GM18951 (cell line): ENCODE data around the gene RHO.
"Not testable (repeated sequence)": the region's sequence is repeated elsewhere in the genome, so short reads cannot be mapped to it uniquely, and the experiment has no call there.

Experiments
- POLR2A ChIP-seq: IDR thresholded peaks from 4 replicates; pipeline ENCODE4 v1.6.1; 2011; ENCODE audit warnings: mild to moderate bottlenecking; ENCODE audit not compliant: insufficient read length, insufficient read depth; ENCODE audit errors: extremely low read depth
- in situ Hi-C: fragments of 300-500 bp; cut with MboI; formaldehyde crosslinking; loops from one replicate; pipeline ENCODE4 v1.12.0; 2022; ENCODE audit warnings: low sequenced_read_pairs, mixed read lengths, inconsistent platforms; ENCODE audit not compliant: unreplicated experiment

The RHO gene

DNA sequence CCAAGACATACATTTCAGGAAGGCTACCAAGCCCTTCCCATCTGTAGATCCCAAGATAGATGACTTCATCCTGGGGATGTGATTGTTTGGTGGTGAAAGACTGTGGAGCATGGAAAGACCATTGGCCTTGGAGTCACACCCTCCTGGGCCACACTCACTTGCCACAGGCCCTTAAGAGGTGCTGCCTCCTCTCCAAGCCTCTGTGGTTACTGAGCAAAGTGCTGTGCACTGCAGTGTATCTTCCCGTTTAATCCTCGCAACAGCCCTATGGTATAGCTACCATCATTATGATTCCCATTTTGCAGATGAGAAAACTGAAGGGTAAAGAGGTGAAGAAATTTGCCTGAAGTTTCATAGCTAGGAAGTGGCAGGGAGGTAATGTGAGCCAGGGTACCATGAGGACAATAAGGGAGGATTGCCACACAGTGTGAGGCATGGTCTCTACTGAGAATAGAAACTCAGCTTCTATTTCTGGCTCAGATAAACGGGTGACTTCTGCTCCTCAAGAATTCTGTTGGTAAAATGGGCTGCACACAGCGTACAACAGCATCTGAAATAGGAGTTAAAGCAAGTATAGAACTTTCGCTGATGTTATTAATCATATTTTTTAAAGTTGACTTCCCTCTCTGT, 23.9 kb upstream of the RHO start:
- TF ChIP-seq POLR2A: no peak
- in situ Hi-C loops: no loop called here

DNA sequence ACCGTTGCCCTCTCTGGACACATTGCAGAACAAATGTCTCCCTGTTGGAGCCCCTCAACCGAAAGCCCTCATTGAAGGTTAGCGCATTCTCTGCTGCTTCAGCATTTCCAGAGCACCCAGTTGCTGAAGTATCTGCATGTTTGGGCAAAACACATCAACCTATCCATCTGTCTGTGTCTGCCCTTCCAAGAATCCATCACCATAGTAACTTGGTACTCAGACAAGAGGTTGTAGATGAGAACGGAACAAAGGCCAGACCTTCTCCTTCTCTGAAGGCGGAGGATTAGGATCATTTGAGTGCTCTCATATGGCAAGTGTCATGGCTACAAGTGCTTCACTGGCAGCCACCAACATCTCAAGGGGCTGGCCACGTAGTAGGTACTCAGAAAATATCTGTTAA, 23.1 kb upstream of the RHO start:
- no peak for TF ChIP-seq POLR2A
- in situ Hi-C loops: no loop called here

DNA sequence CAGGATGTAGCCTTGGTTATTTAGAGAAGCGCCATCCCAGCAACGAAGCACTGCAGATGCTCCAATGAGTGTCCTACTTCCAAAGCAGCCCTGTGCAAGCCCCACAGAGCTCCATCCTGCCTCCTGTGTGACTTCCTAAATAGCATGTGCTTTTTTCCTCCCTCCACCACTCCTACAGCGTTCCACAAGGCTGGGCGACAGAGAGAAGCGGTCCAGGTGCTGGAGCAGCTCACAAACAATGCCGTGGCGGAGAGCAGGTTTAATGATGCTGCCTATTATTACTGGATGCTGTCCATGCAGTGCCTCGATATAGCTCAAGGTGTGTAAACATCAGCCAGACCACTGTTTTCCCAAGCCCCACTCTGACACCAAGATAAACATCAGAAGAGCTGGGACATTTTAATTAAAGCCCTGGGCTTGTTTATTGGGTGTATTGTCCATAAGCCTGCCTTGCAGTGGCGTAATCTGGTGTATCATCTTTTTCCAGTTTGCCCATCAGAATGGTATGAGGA, 22.2 kb upstream of the RHO start:
- in situ Hi-C loops: no loop called here
- no peak for TF ChIP-seq POLR2A

DNA sequence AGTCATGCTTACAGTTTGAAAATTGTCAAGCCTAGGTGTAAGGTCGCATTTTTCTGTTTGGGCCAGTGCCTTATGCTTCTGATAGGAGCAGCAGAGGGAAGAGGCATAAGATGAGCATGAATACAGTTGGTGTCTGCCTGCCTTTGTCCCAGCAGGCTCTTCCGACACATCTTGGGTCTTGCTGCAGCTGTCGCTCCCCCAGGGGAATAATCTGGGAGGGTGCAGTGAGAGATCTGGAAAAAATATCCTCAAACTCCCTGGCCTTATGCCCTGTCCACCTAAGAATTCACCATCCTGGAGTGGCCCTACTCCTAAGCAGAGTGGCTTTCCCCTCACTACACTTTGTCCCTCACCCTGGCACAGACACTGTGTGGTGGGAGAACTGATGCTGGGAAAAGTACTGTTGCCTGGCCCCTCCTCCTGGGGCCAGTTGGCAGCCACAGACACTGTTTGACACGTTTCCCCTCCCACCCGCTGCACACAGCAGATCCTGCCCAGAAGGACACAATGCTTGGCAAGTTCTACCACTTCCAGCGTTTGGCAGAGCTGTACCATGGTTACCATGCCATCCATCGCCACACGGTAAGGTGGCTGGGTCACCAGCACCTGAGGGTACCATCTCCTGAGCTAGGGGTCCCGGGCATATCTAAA, 21.1 kb upstream of the RHO start:
- in situ Hi-C loops: no loop called here

DNA sequence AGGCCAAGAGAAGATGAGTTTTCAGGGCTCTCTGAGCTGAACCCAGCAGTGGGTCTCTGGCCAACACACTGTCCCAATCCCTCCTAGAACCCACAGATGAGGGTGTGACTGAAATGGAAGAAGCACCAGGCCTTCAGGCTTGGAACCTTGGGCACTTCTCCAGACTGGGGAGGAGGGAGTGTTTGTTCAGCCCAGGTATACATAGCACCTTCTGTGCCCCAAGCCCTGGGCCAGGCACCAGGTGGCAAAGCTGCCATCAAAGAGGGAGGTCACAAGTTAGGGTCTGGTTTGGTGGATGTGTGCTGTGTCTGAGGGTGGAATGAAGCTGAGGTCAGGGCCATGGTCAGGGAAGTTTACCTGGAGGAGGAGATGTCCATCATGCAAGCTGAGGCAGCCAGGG, 15.8 kb upstream of the RHO start:
- no peak for TF ChIP-seq POLR2A
- in situ Hi-C loops: no loop called here

More for the DNA sequence above, 21.1 kb upstream of the RHO start:
- no peak for TF ChIP-seq POLR2A

DNA sequence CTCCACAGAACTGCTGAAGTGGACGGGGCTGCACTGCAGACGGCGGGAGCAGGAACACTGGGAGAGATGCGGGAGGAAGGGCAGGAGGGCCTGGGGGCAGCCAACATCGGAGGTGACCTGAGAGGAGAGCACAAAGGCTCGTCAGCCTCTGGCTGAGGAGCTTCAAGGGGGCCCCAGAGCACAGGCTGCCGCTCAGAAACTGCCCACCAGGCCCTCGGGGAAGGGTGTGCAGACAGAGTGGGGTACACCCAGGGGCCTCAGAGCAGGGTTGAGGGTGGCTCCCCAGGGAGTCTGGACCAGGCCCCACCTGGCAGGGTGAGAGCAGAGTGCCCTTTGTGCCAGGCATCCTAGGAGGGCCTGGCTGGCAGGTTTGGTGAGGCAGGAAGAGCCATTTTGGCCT, 14.7 kb upstream of the RHO start:
- TF ChIP-seq POLR2A: no peak
- in situ Hi-C loops: no loop called here

DNA sequence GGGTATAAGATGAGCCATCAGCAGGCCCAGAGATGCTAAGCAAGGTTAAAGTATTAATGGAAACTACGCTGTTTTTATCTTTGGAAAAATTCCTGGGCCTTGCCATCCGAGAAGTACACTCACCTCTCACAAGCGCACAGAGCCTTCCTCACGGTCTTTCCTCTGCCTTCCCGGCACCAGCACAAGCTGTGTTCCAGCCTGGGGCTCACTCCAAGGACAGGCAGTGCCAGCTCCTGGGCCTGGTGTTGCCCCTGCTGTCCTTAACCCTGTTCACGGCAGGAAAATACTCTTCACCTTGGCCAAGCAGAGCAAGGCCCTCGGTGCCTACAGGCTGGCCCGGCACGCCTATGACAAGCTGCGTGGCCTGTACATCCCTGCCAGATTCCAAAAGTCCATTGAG, 14.3 kb upstream of the RHO start:
- no peak for TF ChIP-seq POLR2A
- in situ Hi-C loops: no loop called here

DNA sequence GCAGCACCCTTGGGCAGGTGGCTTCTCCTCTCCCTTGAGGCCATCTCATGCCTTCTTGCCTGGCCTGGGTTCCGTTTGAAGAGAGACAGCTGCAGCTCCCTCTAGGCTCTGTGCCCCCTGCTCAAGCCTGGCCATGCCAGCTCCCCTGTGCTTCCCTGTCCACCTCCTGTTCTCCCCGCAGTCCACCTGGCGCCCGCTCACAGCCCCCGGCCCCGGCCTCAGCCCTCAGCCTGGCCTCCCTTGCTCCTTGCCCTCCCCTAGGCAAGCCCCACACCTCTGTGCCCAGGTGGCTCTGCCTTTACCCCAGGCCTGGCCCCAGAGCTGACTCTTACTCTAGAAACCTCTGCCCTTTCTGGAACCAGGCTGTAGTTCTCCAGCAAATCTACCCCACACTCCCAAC, 13.9 kb upstream of the RHO start:
- in situ Hi-C loops: no loop called here
- TF ChIP-seq POLR2A: no peak

DNA sequence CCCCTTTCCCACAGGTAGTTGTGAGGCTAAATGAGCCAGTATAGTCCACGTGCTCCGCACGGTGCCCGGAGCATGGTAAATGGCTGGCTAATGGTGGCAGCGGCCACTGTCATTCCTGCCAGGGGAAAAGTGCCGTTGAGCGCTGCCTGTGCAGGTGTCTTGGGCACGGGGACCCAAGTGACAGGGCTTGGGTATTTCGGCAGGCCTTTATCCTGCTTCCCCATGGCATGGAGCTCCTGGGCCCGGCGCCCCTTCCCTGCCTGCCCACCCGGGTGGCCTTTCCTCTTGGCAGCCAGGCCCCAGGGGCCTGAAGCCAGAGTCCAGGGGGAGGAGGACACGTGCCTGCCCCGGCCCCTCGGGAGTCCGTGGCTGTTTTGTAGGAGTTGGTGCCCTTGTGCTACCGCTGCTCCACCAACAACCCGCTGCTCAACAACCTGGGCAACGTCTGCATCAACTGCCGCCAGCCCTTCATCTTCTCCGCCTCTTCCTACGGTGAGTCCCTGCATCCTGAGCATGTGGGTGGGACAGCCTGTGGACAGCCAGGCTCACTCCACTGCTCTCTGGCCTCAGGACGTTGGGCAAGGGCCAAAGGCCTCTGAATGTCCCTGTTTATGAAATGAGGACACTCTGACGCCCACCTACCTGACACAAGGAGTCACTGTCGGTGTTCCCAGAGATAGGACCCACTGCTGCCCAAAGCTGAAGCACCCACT, 13.2 kb upstream of the RHO start:
- in situ Hi-C loops: not testable (repeated sequence)

DNA sequence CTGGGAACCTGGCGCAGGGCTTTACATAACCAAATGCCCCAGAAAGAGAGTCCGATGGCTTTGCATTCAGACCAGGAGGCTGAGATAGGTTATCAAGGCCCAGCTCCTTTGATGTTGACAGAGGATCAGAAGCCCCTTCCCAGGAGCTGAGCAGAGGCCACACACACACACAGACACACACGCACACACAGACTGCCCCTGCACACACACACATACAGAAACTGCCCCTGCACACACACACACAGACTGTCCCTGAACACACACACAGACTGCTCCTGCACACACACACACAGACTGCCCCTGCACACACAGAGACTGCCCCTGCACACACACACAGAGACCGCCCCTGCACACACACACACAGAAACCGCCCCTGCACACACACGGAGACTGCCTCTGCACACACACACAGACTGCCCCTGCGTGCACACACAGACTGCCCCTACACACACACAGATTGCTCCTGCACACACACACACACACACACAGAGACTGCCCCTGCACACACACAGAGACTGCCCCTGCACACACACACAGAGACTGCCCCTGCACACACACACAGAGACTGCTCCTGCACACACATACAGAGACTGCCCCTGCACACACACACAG, 12.5 kb upstream of the RHO start:
- in situ Hi-C loops: not testable (repeated sequence)

DNA sequence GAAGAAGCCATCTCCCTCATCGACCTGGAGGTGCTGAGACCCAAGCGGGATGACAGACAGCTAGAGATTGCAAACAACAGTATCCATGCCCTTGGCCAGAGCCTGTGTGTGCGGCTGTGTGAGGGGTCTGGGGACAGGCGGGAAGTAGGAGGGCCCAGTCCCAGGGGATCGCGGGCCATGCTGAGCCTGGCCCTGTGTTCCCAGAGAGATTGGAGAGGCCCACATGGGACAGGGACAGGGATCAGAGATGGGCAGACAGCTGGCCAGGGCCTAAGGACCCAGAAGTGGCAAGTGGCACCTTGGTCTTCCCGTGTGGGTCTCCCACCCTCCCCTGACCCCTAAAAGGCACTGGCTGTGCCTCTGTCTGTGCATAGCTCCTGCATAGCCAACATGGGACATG, 10.9 kb upstream of the RHO start:
- no peak for TF ChIP-seq POLR2A
- in situ Hi-C loops: no loop called here

DNA sequence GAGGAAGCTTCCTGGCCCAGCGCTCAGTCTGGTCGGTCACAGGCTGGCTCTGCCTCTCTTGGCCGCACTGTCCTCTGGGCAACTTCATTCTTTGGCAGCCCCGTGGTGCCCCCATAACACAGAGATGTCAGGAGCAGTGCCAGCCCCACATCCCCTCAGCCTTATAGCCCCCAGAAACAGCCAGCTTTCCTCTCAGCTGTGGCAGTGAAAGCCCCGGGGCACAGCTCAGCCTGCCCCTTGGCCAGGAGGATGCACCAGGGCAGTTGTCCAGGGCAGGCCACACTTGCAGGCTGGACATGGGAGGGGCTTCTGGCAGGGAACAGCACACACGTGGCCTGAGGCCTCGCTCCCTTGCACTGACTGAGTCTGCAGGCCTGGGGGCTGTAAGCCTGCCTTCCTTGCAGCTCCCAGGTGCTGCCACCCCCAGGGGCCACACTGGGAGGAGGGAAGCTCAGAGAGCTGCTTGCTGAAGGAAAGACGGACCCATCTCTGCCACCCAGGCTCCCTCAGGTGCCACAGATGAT, 10.3 kb upstream of the RHO start:
- TF ChIP-seq POLR2A: no peak
- in situ Hi-C loops: no loop called here

DNA sequence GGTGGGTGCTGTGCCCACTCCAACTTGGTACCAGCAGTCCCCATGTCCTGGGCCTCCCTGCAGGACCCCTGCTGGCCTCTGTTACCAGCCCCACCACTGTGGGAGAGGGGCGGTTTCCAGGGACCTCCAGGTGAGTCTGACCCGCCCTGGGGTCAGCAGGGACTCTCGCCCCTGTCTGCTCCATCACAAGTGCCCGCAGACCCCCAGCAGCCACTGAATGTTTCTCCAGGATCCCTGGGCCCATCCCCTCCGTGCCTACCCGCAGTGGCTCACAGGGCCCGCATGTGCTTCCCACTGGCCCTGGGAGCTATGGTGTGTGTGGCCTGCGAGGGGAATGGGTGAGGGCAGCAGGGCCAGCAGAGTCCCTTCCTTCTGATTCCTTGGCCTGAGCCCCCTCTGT, 9.9 kb upstream of the RHO start:
- in situ Hi-C loops: no loop called here

More for the DNA sequence above, 9.9 kb upstream of the RHO start:
- TF ChIP-seq POLR2A: no peak
